HCT116 (cell line): ENCODE results near the gene TXNDC17. TPM values are rescaled to one million over a fixed set of nuclear protein-coding genes. Genes with fewer than 3 reads are reported as not detected.

Source experiments
- ATAC-seq: fragments of 200-7000 bp; cut with Tn5 transposase; 2 replicates; pipeline ENCODE4 v1.9.1; 2020; ENCODE audit warnings: mild to moderate bottlenecking, moderate library complexity
- BruUV-seq: library from RNA; stranded (reverse); fragments of 400-500 nt; replicated peaks from 2 replicates; lab custom pipeline; 2021; lab: Mats Ljungman, UMichigan
- CTCF ChIA-PET: fragments of 300-600 bp; sonication (Branson Sonifier 250); formaldehyde crosslinking; loops from one replicate; lab custom pipeline; 2021; ENCODE audit warnings: antibody characterized with exemption; lab: Charles Lee
- POLR2A ChIA-PET: fragments of 300-600, 350-600 bp; sonication (Branson Sonifier 250); formaldehyde crosslinking; loops from one replicate; lab custom pipeline; 2021; ENCODE audit warnings: antibody characterized with exemption; lab: Charles Lee
- RAD21 ChIA-PET, 2 experiments: fragments of 300-600 bp; sonication (Branson Sonifier 250); formaldehyde crosslinking; loops; one replicate each; lab custom pipeline; 2023; ENCODE audit warnings: low total read pairs in 2 of 2; ENCODE audit not compliant: uncharacterized antibody in 2 of 2, unreplicated experiment in 2 of 2, low non-redundant PET in 1 of 2; lab: Charles Lee
- DNase-seq: peaks from one replicate; pipeline ENCODE4 v3.0.0-alpha.2; 2010; ENCODE audit warnings: low read depth, low spot score
- H2AFZ ChIP-seq: fragments of 200-600 bp; shearing (Covaris generic), sonication (generic); 2 replicates; pipeline ENCODE4 v1.6.1; 2017; ENCODE audit warnings: low read depth, mixed run types, mixed read lengths, antibody characterized with exemption, low read length; ENCODE audit not compliant: poor library complexity, severe bottlenecking
- H3K27ac ChIP-seq: 2 replicates; pipeline ENCODE4 v1.5.1; 2012; ENCODE audit warnings: low read depth, low read length
- H3K27me3 ChIP-seq: fragments of 200-600 bp; sonication (generic); 2 replicates; pipeline ENCODE4 v1.6.1; 2016; ENCODE audit warnings: mixed run types, low read length, mixed read lengths; ENCODE audit not compliant: insufficient read depth
- H3K36me3 ChIP-seq, 2 experiments: fragments of 200-500 bp in 1 of 2; fragments of 200-600 bp in 1 of 2; sonication (Bioruptor generic) in 1 of 2; sonication (generic) in 1 of 2; 2 replicates each; pipeline versions ENCODE4 v1.5.1 to v1.6.1; 2014 to 2016; ENCODE audit warnings: low read length in 2 of 2, inconsistent platforms in 1 of 2, mixed read lengths in 1 of 2, mixed run types in 1 of 2; ENCODE audit not compliant: insufficient read depth in 2 of 2, control insufficient read depth in 1 of 2
- H3K4me1 ChIP-seq, 2 experiments: fragments of 200-600 bp in 1 of 2; sonication (generic) in 1 of 2; 2 replicates each; pipeline versions ENCODE4 v1.5.1 to v1.6.1; 2012 to 2017; ENCODE audit warnings: low read length in 2 of 2, inconsistent platforms in 1 of 2, mild to moderate bottlenecking in 1 of 2, mixed read lengths in 1 of 2, mixed run types in 1 of 2, moderate library complexity in 1 of 2; ENCODE audit not compliant: insufficient read depth in 2 of 2, control insufficient read depth in 1 of 2
- H3K4me2 ChIP-seq: fragments of 200-600 bp; sonication (generic); 2 replicates; pipeline ENCODE4 v1.6.1; 2017; ENCODE audit warnings: mixed run types, low read length, mixed read lengths
- H3K4me3 ChIP-seq, 2 experiments: fragments of 200-600 bp in 1 of 2; sonication (generic) in 1 of 2; replicated peaks in 1 of 2; 2 replicates each; pipeline ENCODE4 v1.5.1; 2011 to 2016; ENCODE audit warnings: low read length in 2 of 2, control low read depth in 1 of 2, low read depth in 1 of 2, mild to moderate bottlenecking in 1 of 2, mixed read lengths in 1 of 2, mixed run types in 1 of 2
- H3K79me2 ChIP-seq: fragments of 200-600 bp; sonication (generic); 2 replicates; pipeline ENCODE4 v1.6.1; 2017; ENCODE audit warnings: mild to moderate bottlenecking, mixed run types, low read length, moderate library complexity, mixed read lengths; ENCODE audit not compliant: insufficient read depth
- H3K9ac ChIP-seq: fragments of 200-600 bp; sonication (generic); 2 replicates; pipeline ENCODE4 v1.6.1; 2016; ENCODE audit warnings: low read length, mixed read lengths
- H3K9me2 ChIP-seq: fragments of 200-600 bp; sonication (generic), shearing (Covaris generic); 2 replicates; pipeline ENCODE4 v1.6.1; 2017; ENCODE audit warnings: mixed run types, mild to moderate bottlenecking, moderate library complexity; ENCODE audit not compliant: insufficient read depth
- H3K9me3 ChIP-seq, 2 experiments: fragments of 200-500 bp in 1 of 2; fragments of 200-600 bp in 1 of 2; sonication (Bioruptor generic) in 1 of 2; sonication (generic) in 1 of 2; 2 replicates each; pipeline ENCODE4 v1.6.1; 2014 to 2017; ENCODE audit warnings: low read length in 2 of 2, mixed read lengths in 2 of 2, inconsistent platforms in 1 of 2, low read depth in 1 of 2, mild to moderate bottlenecking in 1 of 2, mixed run types in 1 of 2, moderate library complexity in 1 of 2; ENCODE audit not compliant: control insufficient read depth in 1 of 2, insufficient read depth in 1 of 2
- H4K20me1 ChIP-seq: fragments of 200-600 bp; sonication (generic), shearing (Covaris generic); 2 replicates; pipeline ENCODE4 v1.6.1; 2017; ENCODE audit warnings: mixed run types, mild to moderate bottlenecking, moderate library complexity; ENCODE audit not compliant: insufficient read depth
- CBX3 ChIP-seq: IDR thresholded peaks from 2 replicates; pipeline ENCODE4 v1.6.1; 2012; ENCODE audit warnings: low read depth
- ELF1 ChIP-seq: IDR thresholded peaks from 2 replicates; pipeline ENCODE4 v1.6.1; 2012; ENCODE audit warnings: low read depth, borderline replicate concordance
- EZH2phosphoT487 ChIP-seq: fragments of 200-600 bp; IDR thresholded peaks from 2 replicates; pipeline ENCODE4 v1.6.1; 2018; ENCODE audit warnings: antibody characterized with exemption, borderline replicate concordance
- POLR2AphosphoS5 ChIP-seq: IDR thresholded peaks from 2 replicates; pipeline ENCODE4 v1.6.1; 2011; ENCODE audit warnings: mild to moderate bottlenecking, low read depth, low read length, moderate library complexity
- SP1 ChIP-seq: IDR thresholded peaks from 2 replicates; pipeline ENCODE4 v1.6.1; 2012; ENCODE audit warnings: low read depth
- SRF ChIP-seq: IDR thresholded peaks from 2 replicates; pipeline ENCODE4 v1.6.1; 2012; ENCODE audit warnings: low read depth
- ZNF274 ChIP-seq: fragments of 200-500 bp; sonication (Bioruptor generic); IDR thresholded peaks from 2 replicates; pipeline ENCODE4 v1.6.1; 2014; ENCODE audit warnings: mild to moderate bottlenecking, low read depth, low read length, inconsistent platforms
- intact Hi-C: fragments of 100-400 bp; cut with micrococcal nuclease; formaldehyde crosslinking; loops from 2 replicates; pipeline ENCODE4 v1.10.0; 2022
- total RNA-seq: library from RNA; stranded (reverse); gene quantifications from one replicate; pipeline ENCODE4 v1.2.1, GENCODE V29; 2021; ENCODE audit not compliant: unreplicated experiment
- TF ChIP-seq, protein P1 (sequence below): IDR thresholded peaks from 2 replicates; pipeline ENCODE4 v1.6.1; 2012; ENCODE audit warnings: low read depth
- TF ChIP-seq, protein P2 (sequence below): IDR thresholded peaks from 2 replicates; pipeline ENCODE4 v1.6.1; 2011; ENCODE audit warnings: mild to moderate bottlenecking, low read length, moderate library complexity; ENCODE audit not compliant: insufficient replicate concordance; ENCODE audit errors: extremely low read depth
- TF ChIP-seq, protein P3 (sequence below): IDR thresholded peaks from 2 replicates; pipeline ENCODE4 v1.6.1; 2012

The TXNDC17 gene
- total RNA-seq, 1 experiment from 2014 or later = 121 TPM

DNA sequence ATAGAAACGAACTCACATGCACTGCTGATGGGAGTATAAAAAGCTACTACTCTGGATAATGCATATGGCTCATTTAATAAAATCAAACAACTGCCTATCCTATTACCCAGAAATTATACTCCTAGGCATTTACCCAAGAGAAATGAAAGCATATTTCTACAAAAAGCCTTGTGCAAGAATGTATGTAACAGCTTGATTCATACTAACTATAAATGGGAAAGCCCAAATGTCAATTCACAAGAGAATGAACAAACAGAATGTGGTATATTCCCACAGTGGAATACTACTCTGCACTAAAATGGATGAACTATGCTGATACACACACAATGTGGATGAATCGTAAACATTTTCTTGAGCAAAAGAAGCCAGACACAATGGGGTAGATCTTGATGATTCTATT is 38.7 kb upstream of the TXNDC17 start:
- Histone ChIP-seq H3K9me2 (no peaks in the 10 kb centered on the region), H3K9me3 (no peaks in the 10 kb centered on the region), H3K9ac (no peak overlapping the region), H3K27me3 (no peaks in the 10 kb centered on the region), H3K79me2 (no peaks in the 10 kb centered on the region; the same call in 1 of the 2 replicates), H3K4me2 (no peak overlapping the region), H3K27ac (no peak overlapping the region), H2AFZ (no peak overlapping the region), H3K36me3 (peaks cover 34 to 40% of the 10 kb centered on the region in 2 experiments), H4K20me1 (no peaks in the 10 kb centered on the region), H3K4me1 (no peaks in the 10 kb centered on the region), H3K4me3 (no peak overlapping the region)
- ATAC-seq = no peak
- RAD21 ChIA-PET = no interaction called here
- no TSS peak for BruUV-seq
- no peak for DNase-seq
- CTCF ChIA-PET = no interaction called here
- intact Hi-C loops = no loop called here
- POLR2A ChIA-PET = no interaction called here
- TF ChIP-seq, protein P1, sequence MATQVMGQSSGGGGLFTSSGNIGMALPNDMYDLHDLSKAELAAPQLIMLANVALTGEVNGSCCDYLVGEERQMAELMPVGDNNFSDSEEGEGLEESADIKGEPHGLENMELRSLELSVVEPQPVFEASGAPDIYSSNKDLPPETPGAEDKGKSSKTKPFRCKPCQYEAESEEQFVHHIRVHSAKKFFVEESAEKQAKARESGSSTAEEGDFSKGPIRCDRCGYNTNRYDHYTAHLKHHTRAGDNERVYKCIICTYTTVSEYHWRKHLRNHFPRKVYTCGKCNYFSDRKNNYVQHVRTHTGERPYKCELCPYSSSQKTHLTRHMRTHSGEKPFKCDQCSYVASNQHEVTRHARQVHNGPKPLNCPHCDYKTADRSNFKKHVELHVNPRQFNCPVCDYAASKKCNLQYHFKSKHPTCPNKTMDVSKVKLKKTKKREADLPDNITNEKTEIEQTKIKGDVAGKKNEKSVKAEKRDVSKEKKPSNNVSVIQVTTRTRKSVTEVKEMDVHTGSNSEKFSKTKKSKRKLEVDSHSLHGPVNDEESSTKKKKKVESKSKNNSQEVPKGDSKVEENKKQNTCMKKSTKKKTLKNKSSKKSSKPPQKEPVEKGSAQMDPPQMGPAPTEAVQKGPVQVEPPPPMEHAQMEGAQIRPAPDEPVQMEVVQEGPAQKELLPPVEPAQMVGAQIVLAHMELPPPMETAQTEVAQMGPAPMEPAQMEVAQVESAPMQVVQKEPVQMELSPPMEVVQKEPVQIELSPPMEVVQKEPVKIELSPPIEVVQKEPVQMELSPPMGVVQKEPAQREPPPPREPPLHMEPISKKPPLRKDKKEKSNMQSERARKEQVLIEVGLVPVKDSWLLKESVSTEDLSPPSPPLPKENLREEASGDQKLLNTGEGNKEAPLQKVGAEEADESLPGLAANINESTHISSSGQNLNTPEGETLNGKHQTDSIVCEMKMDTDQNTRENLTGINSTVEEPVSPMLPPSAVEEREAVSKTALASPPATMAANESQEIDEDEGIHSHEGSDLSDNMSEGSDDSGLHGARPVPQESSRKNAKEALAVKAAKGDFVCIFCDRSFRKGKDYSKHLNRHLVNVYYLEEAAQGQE = no peak
- TF ChIP-seq SRF (no peak), POLR2AphosphoS5 (no peak), CBX3 (no peak), SP1 (no peak)

DNA sequence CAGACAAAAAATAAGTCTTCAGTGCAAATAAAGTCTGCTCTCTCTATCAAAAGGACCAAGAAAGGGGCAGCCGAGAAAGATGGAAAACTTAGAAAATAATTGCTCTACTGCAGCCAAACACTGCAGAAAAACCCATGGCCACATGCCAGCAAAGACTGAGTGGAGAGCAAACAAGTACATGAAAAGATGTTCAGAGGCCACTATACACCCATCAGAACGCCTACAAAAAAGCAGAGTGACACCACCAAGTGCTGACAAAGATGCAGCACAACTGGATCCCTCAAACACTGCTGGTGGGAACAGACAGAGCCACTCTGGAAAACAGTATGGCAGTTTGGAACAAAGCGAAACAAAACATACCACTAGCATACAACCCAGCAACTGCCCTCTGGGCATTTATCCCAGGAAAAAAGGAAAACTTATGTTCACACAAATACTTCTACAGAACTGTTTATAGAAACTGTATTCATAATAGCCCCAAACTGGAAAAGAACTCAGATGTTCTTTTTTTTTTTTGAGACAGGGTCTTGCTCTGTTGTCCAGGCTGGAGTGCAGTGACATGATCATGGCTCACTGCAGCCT is 37.0 kb upstream of the TXNDC17 start:
- RAD21 ChIA-PET = no interaction called here
- CTCF ChIA-PET = no interaction called here

More for the DNA sequence above, 37.0 kb upstream of the TXNDC17 start:
- H3K4me1 ChIP-seq = peaks cover 9 to 11% of the 10 kb centered on the region in 2 experiments
- H3K36me3 ChIP-seq = peaks cover 36 to 43% of the 10 kb centered on the region in 2 experiments
- no peak overlapping the region for H2AFZ ChIP-seq
- no peak overlapping the region for H3K4me3 ChIP-seq
- intact Hi-C loops = no loop called here
- TF ChIP-seq POLR2AphosphoS5 = no peak
- TF ChIP-seq ZNF274 = no peak
- TF ChIP-seq EZH2phosphoT487 = no peak
- TF ChIP-seq ELF1 = no peak
- TF ChIP-seq, protein P2, sequence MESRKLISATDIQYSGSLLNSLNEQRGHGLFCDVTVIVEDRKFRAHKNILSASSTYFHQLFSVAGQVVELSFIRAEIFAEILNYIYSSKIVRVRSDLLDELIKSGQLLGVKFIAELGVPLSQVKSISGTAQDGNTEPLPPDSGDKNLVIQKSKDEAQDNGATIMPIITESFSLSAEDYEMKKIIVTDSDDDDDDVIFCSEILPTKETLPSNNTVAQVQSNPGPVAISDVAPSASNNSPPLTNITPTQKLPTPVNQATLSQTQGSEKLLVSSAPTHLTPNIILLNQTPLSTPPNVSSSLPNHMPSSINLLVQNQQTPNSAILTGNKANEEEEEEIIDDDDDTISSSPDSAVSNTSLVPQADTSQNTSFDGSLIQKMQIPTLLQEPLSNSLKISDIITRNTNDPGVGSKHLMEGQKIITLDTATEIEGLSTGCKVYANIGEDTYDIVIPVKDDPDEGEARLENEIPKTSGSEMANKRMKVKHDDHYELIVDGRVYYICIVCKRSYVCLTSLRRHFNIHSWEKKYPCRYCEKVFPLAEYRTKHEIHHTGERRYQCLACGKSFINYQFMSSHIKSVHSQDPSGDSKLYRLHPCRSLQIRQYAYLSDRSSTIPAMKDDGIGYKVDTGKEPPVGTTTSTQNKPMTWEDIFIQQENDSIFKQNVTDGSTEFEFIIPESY = no peak
- TF ChIP-seq, protein P3, sequence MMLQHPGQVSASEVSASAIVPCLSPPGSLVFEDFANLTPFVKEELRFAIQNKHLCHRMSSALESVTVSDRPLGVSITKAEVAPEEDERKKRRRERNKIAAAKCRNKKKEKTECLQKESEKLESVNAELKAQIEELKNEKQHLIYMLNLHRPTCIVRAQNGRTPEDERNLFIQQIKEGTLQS = no peak
- no TSS peak for BruUV-seq
- H3K79me2 ChIP-seq = no peaks in the 10 kb centered on the region; the same call in 1 of the 2 replicates
- H3K9ac ChIP-seq = no peak overlapping the region
- H3K9me2 ChIP-seq = no peaks in the 10 kb centered on the region
- POLR2A ChIA-PET = no interaction called here
- no peaks in the 10 kb centered on the region for H3K9me3 ChIP-seq
- no peaks in the 10 kb centered on the region for H4K20me1 ChIP-seq
- H3K4me2 ChIP-seq = no peak overlapping the region
- H3K27ac ChIP-seq = no peak overlapping the region
- H3K27me3 ChIP-seq = no peaks in the 10 kb centered on the region
- DNase-seq (no peak), ATAC-seq (no peak)
